IPS DF 19.7 (cell line): ENCODE data around the gene CUL2.
"Not testable (repeated sequence)": the region's sequence is repeated elsewhere in the genome, so short reads cannot be mapped to it uniquely, and the experiment has no call there.

Experiments used
- DNase-seq: peaks from one replicate; pipeline ENCODE4 v3.0.0-alpha.2; 2013; ENCODE audit warnings: low read depth, low spot score

The CUL2 gene

DNA sequence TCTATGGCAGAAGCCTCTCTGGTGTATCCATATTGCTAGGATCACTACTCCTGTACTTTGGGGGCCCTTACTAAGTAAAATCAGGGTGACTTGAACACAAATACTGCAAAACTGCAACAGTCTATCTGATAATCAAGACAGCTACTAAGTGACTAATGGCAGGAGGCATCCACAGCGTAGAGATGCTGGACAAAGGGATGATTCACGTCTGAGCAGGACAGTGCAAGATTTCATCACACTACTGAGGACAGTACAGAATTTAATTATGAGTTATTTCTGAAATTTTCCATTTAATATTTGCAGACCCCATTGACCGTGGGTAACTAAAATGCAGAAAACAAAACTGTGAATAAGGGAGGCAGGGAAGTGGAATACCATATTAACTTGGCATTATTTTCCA is 10.4 kb downstream of the CUL2 start:
- DNase-seq, result no peak

DNA sequence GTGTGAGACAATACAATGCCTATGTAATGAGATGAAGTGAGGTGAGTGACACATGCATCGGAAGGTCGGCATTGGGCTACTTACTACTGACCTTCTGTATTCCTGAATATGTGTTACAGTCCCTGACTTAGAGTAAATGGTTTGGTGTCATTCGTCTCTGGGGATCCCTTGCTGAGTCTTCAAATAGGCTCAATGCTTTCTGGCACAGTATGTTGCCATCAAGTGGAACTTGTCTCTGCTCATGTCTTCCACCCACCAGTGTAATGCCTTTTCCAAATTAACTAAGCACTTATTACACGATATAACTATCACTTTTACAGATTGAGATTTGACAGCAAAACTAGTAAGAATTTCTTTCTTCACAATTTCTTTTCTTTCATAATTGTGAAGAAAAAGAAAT is 10.9 kb downstream of the CUL2 start:
- DNase-seq, result no peak

DNA sequence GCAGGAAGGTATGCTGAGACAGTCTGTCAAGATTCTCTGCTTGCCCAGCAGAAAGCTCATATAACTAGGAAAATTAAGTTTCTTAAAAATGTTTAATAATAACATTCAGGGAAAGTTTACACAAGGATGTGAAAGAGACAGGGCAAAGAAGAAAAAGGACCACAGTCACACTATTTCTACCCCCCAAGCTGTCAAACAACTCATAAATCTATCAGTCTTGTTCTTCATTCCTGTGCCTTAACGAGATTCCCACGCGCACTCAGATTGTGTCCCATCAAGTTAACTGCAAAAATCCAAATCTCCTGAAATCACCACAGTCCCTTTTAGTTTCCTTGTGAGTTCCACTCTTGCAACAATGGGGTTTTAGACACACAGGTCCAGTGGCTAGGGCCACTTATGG is 14.9 kb downstream of the CUL2 start:
- no peak for DNase-seq

- DNase-seq, result no peak
Observed at GRCh38 chr10:35074266-35074665, 15.9 kb downstream of the CUL2 start.

DNA sequence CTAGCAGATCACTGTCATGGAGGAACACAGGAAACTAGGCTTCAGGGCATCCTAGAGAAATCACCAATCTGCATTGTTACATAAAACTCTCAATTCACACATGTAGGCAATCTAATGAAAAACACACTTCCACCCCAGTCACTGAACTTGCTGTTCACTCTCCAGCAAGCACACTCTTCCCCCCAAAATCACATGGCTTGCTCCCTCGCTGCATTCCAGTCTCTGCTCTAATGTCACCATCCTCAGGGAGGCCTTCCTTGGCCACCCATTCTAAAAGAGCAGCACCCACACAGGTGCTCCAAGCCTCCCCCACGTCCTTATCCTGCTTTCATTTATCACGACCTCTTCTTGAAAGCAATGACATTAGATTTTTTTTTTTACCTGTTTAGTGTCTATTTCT is 19.6 kb downstream of the CUL2 start:
- no peak for DNase-seq

DNA sequence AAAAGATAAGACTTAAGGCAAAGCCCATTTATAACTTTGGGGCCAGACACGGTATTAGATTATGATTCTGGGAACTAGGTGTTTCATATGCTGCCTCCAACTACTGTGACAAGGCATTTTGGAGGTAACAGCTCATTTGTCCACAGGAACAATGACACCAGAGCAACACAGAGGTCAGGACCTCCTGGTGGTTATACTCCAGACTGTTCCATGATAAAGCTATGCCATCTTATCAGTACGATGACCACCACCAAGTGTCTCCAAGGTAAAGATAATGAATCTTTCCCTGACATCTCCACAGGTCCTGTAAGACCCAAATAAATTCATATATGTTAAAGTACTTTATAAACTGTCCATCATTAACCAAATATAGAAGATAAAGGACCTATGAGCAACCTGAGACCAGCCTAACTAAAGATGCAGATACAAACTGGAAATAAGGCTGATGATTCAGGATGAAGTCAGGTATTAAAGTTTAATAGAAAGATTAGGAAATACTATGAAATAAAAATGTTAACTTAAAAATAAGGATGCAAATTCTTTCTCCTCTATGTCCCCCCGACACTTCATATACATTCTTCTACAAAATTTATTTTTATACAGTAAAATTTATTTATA is 26.2 kb downstream of the CUL2 start:
- DNase-seq, result no peak

GRCh38 chr10:35059481-35059880 is 30.7 kb downstream of the CUL2 start:
- DNase-seq, result no peak

DNA sequence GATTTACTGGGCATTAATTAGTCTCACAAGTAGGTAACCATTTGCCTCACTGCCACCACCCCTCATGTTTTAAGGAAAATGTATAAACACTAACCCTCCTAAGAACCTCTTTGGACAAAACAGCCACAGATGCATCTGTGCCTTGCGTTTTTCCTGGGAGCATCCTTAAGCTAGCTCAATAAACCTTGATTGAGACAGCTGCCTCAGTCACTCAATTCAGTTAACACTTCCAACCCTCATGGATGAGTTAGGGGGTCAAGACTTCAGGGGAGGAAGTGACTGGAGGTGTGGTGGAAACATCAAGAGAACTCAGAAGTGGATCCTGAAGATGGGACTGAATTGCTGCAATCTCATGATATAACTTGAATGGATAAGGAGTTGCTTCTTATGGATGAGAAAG is 31.5 kb downstream of the CUL2 start:
- DNase-seq, result no peak

DNA sequence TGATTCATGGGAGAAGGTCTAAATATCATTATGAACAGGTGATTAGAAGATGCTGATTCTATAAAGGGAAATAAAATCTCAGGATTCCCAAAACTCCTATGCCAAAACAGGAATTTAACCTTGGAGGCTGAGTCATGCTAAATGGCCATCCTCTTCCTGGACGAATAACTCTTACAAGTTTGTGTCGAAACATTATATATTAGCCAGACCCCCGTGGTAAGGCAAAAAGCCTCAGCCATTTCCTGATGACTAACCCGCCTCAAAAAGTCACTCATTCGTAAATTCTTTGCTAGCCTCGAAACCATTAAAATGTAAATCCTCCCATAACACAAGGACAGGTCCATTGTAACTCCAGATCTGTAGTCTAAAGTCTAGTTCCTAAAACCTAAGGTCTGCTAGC is 32.0 kb downstream of the CUL2 start:
- no peak for DNase-seq

DNA sequence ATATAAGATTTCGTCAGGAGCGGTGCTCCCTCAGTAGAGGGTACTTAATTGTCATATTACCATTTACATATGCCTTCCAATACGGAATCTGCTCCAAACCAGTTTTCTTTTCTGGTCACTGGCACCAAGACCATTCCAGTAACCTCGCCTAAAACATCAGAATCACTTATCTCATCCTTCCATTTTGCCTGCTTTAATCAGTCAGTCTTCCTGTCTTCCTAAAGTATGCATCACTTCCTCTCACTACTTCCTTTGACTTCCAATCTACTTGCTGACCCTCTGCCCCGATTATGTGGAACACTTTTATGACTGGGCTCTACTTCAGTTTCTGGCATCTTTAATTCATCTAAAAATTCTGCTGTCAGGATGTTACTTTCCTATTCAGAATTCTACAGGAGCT is 33.5 kb downstream of the CUL2 start:
- DNase-seq, result no peak

DNA sequence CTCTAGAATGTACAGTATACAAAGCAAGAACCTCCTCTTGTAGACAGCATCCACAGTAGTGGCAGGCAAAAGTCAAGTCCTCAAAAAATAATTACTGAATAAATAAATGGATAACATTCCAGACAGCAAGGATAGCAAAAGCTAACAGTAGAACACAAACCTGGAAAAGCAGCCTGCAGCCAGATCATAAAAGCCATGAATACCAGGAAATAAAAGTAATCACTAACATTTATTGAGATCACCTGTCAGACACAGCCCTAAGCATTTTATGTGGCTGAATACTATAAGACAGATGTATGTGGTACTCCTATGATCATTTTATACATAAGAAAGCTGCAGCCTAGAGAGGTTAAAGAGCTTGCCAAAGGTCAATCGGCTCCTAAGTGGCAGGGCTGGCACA is 34.0 kb downstream of the CUL2 start:
- DNase-seq, result no peak

GRCh38 chr10:35050568-35050967 is 39.6 kb downstream of the CUL2 start:
- no peak for DNase-seq

DNA sequence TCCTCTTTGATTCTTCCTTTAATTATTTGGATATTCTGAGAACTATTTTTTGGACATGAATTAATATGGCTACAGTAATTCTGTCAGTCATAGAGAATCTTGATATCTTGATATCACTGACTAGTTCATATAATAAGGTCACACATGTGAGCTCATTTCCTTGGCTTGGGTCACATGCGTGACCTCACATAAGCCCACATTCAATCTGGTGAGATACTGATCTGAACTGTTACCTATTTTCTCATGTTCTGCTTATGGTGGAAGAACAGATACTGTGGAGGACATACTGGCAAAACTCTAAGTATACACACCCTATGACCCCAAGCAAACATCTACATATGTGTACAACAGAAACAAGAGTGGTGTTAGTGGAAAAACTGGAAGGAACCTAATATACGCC is 44.1 kb downstream of the CUL2 start:
- DNase-seq, result no peak

DNA sequence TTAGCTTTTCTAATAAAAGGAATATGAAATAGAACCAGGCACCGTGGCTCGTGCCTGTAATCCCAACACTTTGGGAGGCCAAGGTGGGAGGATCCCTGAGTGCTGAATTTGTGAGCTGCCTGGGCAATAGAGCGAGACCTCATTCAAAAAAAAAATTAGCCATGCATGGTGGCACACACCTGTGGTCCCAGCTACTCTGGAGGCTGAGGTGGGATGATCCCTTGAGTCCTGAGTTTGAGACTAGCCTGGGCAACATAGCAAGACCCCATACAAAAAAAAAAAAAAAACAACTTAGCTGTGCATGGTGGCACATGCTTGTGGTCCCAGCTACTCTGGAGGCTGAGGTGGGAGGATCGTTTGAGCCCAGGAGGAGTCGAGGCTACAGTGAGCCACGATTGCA is 44.9 kb downstream of the CUL2 start:
- DNase-seq, result not testable (repeated sequence)

DNA sequence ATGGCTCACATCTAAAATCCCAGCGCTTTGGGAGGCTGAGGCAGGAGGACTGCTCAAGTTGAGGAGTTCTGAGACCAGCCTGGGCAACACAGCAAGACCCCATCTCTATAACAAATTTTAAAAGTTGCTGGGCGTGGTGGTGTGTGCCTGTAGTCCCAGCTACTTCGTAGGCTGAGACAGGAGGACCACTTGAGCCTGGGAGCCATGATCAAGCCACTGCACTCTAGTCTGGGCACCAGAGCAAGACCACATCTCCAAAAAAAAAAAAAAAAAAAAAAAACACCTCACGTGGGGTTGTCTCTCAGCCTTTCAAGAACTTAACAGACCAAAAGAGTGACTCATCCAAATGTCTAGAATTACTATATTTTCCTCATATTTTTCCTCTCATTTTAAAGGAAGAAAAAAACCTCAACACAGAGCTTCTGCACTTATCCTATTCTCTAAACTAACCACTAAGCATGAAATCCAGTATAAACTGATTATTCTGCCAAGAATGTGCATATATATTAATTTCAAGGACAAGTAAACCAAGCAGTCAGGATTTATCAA is 46.3 kb downstream of the CUL2 start:
- no peak for DNase-seq

- no peak for DNase-seq
Observed at GRCh38 chr10:35042783-35043182, 47.4 kb downstream of the CUL2 start.

DNA sequence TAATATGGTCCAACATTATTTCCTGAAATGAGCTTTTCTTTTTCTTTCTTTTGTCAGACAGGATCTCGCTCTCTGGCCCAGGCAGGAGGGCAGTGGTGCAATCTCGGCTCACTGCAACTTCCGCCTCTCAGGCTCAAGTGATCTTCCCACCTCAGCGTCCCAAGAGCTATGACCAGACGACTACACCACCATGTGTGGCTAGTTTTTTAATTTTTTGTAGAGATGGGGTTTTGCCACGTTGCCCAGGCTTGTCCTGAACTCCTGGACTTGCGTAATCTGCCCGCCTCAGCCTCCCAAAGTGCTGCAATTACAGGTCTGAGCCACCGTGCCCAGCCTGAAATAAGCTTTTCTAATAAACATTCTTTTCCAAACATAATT is 48.6 kb downstream of the CUL2 start:
- no peak for DNase-seq

- peak; percentile 15 for DNase-seq
Observed at GRCh38 chr10:35040760-35041501, 49.2 kb downstream of the CUL2 start.

- no peak for DNase-seq
Observed at GRCh38 chr10:35037104-35037503, 53.0 kb downstream of the CUL2 start.

GRCh38 chr10:35035606-35036005 is 54.5 kb downstream of the CUL2 start:
- no peak for DNase-seq

- DNase-seq, result no peak
Observed at GRCh38 chr10:35027567-35027966, 62.6 kb downstream of the CUL2 start.

GRCh38 chr10:35025916-35026315 is 64.2 kb downstream of the CUL2 start:
- no peak for DNase-seq

GRCh38 chr10:35020481-35020880 is 69.7 kb downstream of the CUL2 start:
- DNase-seq, result no peak
